Ascending aorta (tissue), 2 donors: ENCODE data around the gene COPS9. TPM values are rescaled to one million over a fixed set of nuclear protein-coding genes. Genes with fewer than 3 reads are reported as not detected.

ENCODE experiments used
- DNase-seq, 2 donors: peaks; one replicate each; pipeline ENCODE4 v3.0.0-alpha.2; 2019; ENCODE audit warnings: low spot score in 2 of 2
- H3K27ac ChIP-seq, 2 donors: fragments of 200-600 bp; sonication (generic); one replicate each; pipeline ENCODE4 v1.5.1; 2016 to 2017; ENCODE audit warnings: mild to moderate bottlenecking in 1 of 2
- H3K27me3 ChIP-seq: fragments of 200-600 bp; sonication (generic); one replicate; pipeline ENCODE4 v1.5.1; 2017
- H3K36me3 ChIP-seq, 2 donors: fragments of 200-600 bp; sonication (generic); one replicate each; pipeline ENCODE4 v1.5.1; 2016
- H3K4me1 ChIP-seq, 2 donors: fragments of 200-600 bp; sonication (generic); one replicate each; pipeline ENCODE4 v1.5.1; 2016 to 2017; ENCODE audit warnings: mild to moderate bottlenecking in 1 of 2
- H3K4me3 ChIP-seq, 2 donors: fragments of 200-600 bp; sonication (generic); one replicate each; pipeline ENCODE4 v1.5.1; 2016 to 2017; ENCODE audit warnings: mild to moderate bottlenecking in 1 of 2
- H3K9me3 ChIP-seq, 2 donors: fragments of 200-600 bp; sonication (generic); one replicate each; pipeline ENCODE4 v1.5.1; 2016
- CTCF ChIP-seq, 3 experiments: fragments of 200-600 bp in 2 of 3; fragments of 450-650 bp in 1 of 3; sonication (generic) in 2 of 3; IDR thresholded peaks; one replicate each; pipeline ENCODE4 v1.5.1; 2016 to 2019; ENCODE audit warnings: antibody characterized with exemption in 3 of 3, mild to moderate bottlenecking in 1 of 3, moderate library complexity in 1 of 3
- intact Hi-C: fragments of 100-400 bp; cut with DNase I; formaldehyde crosslinking; loops from one replicate; pipeline ENCODE4 v1.15.1; 2023
- total RNA-seq: library from RNA; depleted of rRNA; stranded (reverse); fragments of >200 nt; gene quantifications from one replicate; pipeline ENCODE4 v1.1.0, GENCODE V29; 2016

The COPS9 gene
- total RNA-seq, 1 donor from 2014 or later = 4.7 TPM

DNA sequence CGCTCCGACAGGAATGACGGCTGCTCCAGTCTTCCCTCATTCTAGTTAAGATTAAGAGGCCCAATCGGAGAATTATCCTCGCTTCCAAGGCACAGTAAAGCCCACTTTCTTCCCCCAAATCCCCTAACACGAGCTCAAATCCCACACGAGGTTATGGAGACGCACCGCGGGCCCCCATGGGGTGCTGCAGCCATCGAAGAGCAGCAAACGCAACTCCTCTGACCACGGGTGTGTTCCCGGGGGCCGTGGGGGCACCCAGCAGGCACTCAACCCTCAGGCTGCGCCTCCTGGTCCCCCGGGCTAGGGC, 446 bp downstream of the COPS9 start:
- peaks cover 5 to 11% of the 10 kb centered on the region in 2 donors for H3K4me1 ChIP-seq
- H3K9me3 ChIP-seq = no peaks in the 10 kb centered on the region
- peaks cover 26 to 33% of the 10 kb centered on the region in 2 donors for H3K36me3 ChIP-seq
- H3K27me3 ChIP-seq = no peaks in the 10 kb centered on the region
- TF ChIP-seq CTCF (IDR thresholded peaks at IDR 0.05) = no peak
- peak overlapping the region; percentile 85 to 86 for H3K4me3 ChIP-seq
- no peak for DNase-seq
- H3K27ac ChIP-seq = peak overlapping the region; percentile 41 to 56
- intact Hi-C loops = loop anchor here (5.0 kb wide), 1 partner anchor 302 kb away; the partner anchor contains the start of gene GPC1

DNA sequence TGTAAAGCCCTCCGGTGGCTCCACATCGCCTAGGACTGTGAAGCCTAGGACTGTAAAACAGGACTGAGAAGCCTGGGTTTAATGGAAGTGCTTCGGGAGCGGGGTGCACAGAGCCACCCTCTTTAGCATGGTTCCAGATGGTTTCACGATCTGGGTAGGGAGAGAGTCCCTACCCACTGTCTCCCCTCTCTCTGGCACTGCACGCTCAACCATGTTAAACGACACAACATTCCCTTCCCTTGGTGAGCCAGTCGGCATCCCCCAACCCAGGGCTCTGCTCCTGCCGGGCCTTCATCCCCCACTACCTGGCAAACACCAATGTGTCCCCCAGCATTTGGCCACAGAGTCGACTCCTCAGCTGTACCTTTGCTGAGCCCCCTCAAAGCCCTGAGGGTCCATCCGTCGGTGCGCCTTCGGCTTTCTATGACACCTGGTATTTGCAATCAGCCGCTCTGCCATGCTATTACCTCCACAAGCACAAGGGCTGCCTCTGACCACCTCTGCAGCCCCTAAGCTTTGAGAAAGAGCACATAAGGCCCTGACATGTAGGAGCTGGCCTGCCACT, 1.1 kb downstream of the COPS9 start:
- no peak for TF ChIP-seq CTCF (IDR thresholded peaks at IDR 0.05)
- Histone ChIP-seq H3K9me3 (no peaks in the 10 kb centered on the region), H3K27ac (no peak overlapping the region), H3K4me1 (peaks cover 5 to 11% of the 10 kb centered on the region in 2 donors), H3K36me3 (peaks cover 32 to 39% of the 10 kb centered on the region in 2 donors), H3K4me3 (peak overlapping the region; percentile 85 to 86), H3K27me3 (no peaks in the 10 kb centered on the region)
- intact Hi-C loops = loop anchor here (5.0 kb wide), 1 partner anchor 302 kb away; the partner anchor contains the start of gene GPC1
- DNase-seq = peak in 1 of 2 donors; percentile 33

GRCh38 chr2:240134466-240134865, 1.6 kb downstream of the COPS9 start:
- H3K36me3 ChIP-seq = peaks cover 38 to 45% of the 10 kb centered on the region in 2 donors
- no peak overlapping the region for H3K4me3 ChIP-seq
- peaks cover 5 to 11% of the 10 kb centered on the region in 2 donors for H3K4me1 ChIP-seq
- peak in 1 of 2 donors; percentile 50 for DNase-seq
- H3K27me3 ChIP-seq = no peaks in the 10 kb centered on the region
- no peaks in the 10 kb centered on the region for H3K9me3 ChIP-seq
- intact Hi-C loops = no loop called here
- H3K27ac ChIP-seq = no peak overlapping the region
- TF ChIP-seq CTCF (IDR thresholded peaks at IDR 0.05) = no peak

DNA sequence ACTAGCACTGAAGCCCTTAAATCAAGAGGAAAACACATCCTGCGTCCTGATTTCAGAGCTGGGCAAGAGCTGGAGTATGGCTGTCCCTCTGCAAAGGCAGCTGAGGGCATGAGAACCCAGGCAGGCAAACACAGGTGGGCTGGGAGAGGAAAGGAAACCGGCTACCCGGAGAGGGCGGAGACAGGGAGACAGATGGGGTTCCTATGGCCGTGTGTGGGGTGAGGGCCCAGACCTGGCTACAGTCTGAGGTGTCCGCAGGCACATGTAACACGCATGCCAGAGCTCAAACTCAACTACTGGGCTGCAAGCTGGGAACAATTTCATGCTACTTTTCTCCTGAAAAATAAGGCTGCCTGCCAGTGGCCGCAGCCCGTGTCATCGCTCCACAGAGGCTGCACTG, 2.7 kb downstream of the COPS9 start:
- peak in 1 of 2 donors; percentile 28 for DNase-seq
- peaks cover 42 to 54% of the 10 kb centered on the region in 2 donors for H3K36me3 ChIP-seq
- H3K4me3 ChIP-seq = no peak overlapping the region
- H3K27ac ChIP-seq = no peak overlapping the region
- H3K9me3 ChIP-seq = no peaks in the 10 kb centered on the region
- intact Hi-C loops = no loop called here
- H3K4me1 ChIP-seq = peaks cover 5 to 11% of the 10 kb centered on the region in 2 donors
- no peak for TF ChIP-seq CTCF (IDR thresholded peaks at IDR 0.05)
- H3K27me3 ChIP-seq = no peaks in the 10 kb centered on the region

DNA sequence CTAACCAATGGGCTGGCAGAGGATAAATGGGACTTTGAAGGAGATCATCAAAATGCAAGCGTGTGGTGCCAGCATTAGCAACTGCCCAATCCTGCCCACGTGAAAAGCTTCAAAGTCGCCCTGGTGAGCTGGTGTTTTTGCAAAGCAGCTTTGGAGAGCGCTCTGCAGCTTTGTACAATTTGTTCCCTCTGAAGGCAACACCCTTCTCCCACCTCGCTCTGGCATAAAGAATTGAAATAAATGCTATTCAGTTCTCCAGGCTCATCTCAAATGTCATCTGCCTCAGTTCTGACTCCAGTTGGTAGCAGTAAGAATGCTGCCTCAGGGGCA, 3.5 kb downstream of the COPS9 start:
- Histone ChIP-seq H3K9me3 (no peaks in the 10 kb centered on the region), H3K27ac (no peak overlapping the region), H3K4me1 (peaks cover 5 to 11% of the 10 kb centered on the region in 2 donors), H3K27me3 (no peaks in the 10 kb centered on the region), H3K36me3 (peaks cover 50 to 62% of the 10 kb centered on the region in 2 donors), H3K4me3 (no peak overlapping the region)
- DNase-seq = no peak
- intact Hi-C loops = no loop called here
- TF ChIP-seq CTCF (IDR thresholded peaks at IDR 0.05) = no peak
